HepG2 (cell line): ENCODE measurements around the gene EXO1. TPM values are rescaled to one million over a fixed set of nuclear protein-coding genes. Genes with fewer than 3 reads are reported as not detected.

Experiments
- CBX5 ChIP-seq: sonication (generic); formaldehyde crosslinking; IDR thresholded peaks from 2 replicates; pipeline ENCODE4 v1.4.0; 2020; ENCODE audit warnings: missing genetic modification reagents, borderline replicate concordance
- FOXO1 ChIP-seq: sonication (generic); formaldehyde crosslinking; IDR thresholded peaks from 2 replicates; pipeline ENCODE4 v1.4.0; 2020; ENCODE audit warnings: missing genetic modification reagents
- GFI1 ChIP-seq: sonication (generic); formaldehyde crosslinking; IDR thresholded peaks from 2 replicates; pipeline ENCODE4 v1.5.0; 2020; ENCODE audit warnings: missing genetic modification reagents, mild to moderate bottlenecking, borderline replicate concordance
- IRX3 ChIP-seq: sonication (generic); formaldehyde crosslinking; IDR thresholded peaks from 2 replicates; pipeline ENCODE4 v1.8.1; 2023; ENCODE audit warnings: mild to moderate bottlenecking, low read depth, missing genetic modification reagents, borderline replicate concordance
- NFATC3 ChIP-seq: sonication (generic); formaldehyde crosslinking; IDR thresholded peaks from 2 replicates; pipeline ENCODE4 v1.5.1; 2020; ENCODE audit warnings: mild to moderate bottlenecking, missing genetic modification reagents
- NONO ChIP-seq, 2 experiments: fragments of 450-650 bp in 1 of 2; sonication (generic) in 1 of 2; formaldehyde crosslinking in 1 of 2; IDR thresholded peaks in 1 of 2; conservative IDR thresholded peaks in 1 of 2; 2 replicates each; pipeline versions ENCODE4 v1.6.1 to v1.8.0; 2017 to 2022; ENCODE audit warnings: mild to moderate bottlenecking in 1 of 2, missing genetic modification reagents in 1 of 2, moderate library complexity in 1 of 2
- PRPF4 ChIP-seq: fragments of 200-400 bp; formaldehyde crosslinking; IDR thresholded peaks from 2 replicates; pipeline ENCODE4 v1.6.1; 2016; ENCODE audit warnings: low read length, low read depth; ENCODE audit not compliant: poor library complexity, severe bottlenecking
- REXO4 ChIP-seq: sonication (generic); formaldehyde crosslinking; IDR thresholded peaks from 2 replicates; pipeline ENCODE4 v1.8.0; 2022; ENCODE audit warnings: missing genetic modification reagents, mild to moderate bottlenecking, borderline replicate concordance
- RNF2 ChIP-seq: fragments of 450-650 bp; conservative IDR thresholded peaks from 2 replicates; pipeline ENCODE4 v1.6.1; 2016; ENCODE audit warnings: low read depth
- TIGD3 ChIP-seq: sonication (generic); formaldehyde crosslinking; IDR thresholded peaks from 2 replicates; pipeline ENCODE4 v1.5.1; 2020; ENCODE audit warnings: mild to moderate bottlenecking, missing genetic modification reagents, borderline replicate concordance
- USF2 ChIP-seq, 2 experiments: sonication (generic) in 1 of 2; formaldehyde crosslinking in 1 of 2; IDR thresholded peaks; 2 replicates each; pipeline versions ENCODE4 v1.5.1 to v1.6.1; 2011 to 2020; ENCODE audit warnings: borderline replicate concordance in 1 of 2, low read depth in 1 of 2, low read length in 1 of 2, mild to moderate bottlenecking in 1 of 2, missing genetic modification reagents in 1 of 2, moderate library complexity in 1 of 2
- ZFP37 ChIP-seq: sonication (generic); formaldehyde crosslinking; IDR thresholded peaks from 2 replicates; pipeline ENCODE4 v1.4.0; 2020; ENCODE audit warnings: missing genetic modification reagents, borderline replicate concordance
- ZMYM4 ChIP-seq: sonication (generic); formaldehyde crosslinking; IDR thresholded peaks from 2 replicates; pipeline ENCODE4 v1.8.1; 2023; ENCODE audit warnings: mild to moderate bottlenecking, missing genetic modification reagents
- ZNF276 ChIP-seq: sonication (generic); formaldehyde crosslinking; IDR thresholded peaks from 2 replicates; pipeline ENCODE4 v1.4.0; 2020; ENCODE audit warnings: mild to moderate bottlenecking, low read depth, missing genetic modification reagents
- ZNF557 ChIP-seq: sonication (generic); formaldehyde crosslinking; IDR thresholded peaks from 2 replicates; pipeline ENCODE4 v1.4.0; 2020; ENCODE audit warnings: missing genetic modification reagents
- ZNF580 ChIP-seq: IDR thresholded peaks from 2 replicates; pipeline ENCODE4 v1.6.1; 2016; ENCODE audit warnings: low read depth, borderline replicate concordance
- ZNF710 ChIP-seq: sonication (generic); formaldehyde crosslinking; IDR thresholded peaks from 2 replicates; pipeline ENCODE4 v1.5.0; 2020; ENCODE audit warnings: mild to moderate bottlenecking, missing genetic modification reagents, borderline replicate concordance
- ZNF720 ChIP-seq: sonication (generic); formaldehyde crosslinking; IDR thresholded peaks from 2 replicates; pipeline ENCODE4 v1.4.0; 2020; ENCODE audit warnings: missing genetic modification reagents
- ZNF780A ChIP-seq: sonication (generic); formaldehyde crosslinking; IDR thresholded peaks from 2 replicates; pipeline ENCODE4 v1.8.0; 2022; ENCODE audit warnings: mild to moderate bottlenecking, missing genetic modification reagents, moderate library complexity
- ZSCAN22 ChIP-seq: sonication (generic); formaldehyde crosslinking; IDR thresholded peaks from 2 replicates; pipeline ENCODE4 v1.4.0; 2020; ENCODE audit warnings: mild to moderate bottlenecking, missing genetic modification reagents
- polyA plus RNA-seq, 8 experiments: library from polyadenylated mRNA; depleted of rRNA in 3 of 8; stranded (reverse) in 7 of 8; unstranded in 1 of 8; fragments of >200 nt; fragmentation: Illumina TruSeq in 4 of 8; extraction: Trizol in 4 of 8; gene quantifications; 2 replicates each; pipeline versions ENCODE4 v1.2.1 to v1.2.3, GENCODE V29; 2011 to 2016; ENCODE audit warnings: low read depth in 4 of 8, missing spikeins in 1 of 8, mixed read lengths in 1 of 8; ENCODE audit not compliant: insufficient read depth in 1 of 8
- total RNA-seq, 5 experiments: library from RNA; depleted of rRNA; stranded (reverse); fragments of >200 nt; fragmentation: Illumina TruSeq; extraction: Trizol; gene quantifications; 2 replicates each; pipeline ENCODE4 v1.2.3, GENCODE V29; 2016; ENCODE audit warnings: low read depth in 1 of 5

Gene EXO1
- total and polyA plus RNA-seq, 2 of the 13 experiments (the other 11 are each of a cell fraction or from before 2014, with no cell fraction given) = 3.2 to 26.1 TPM

- TF ChIP-seq ZNF580 (no peak), ZNF720 (CRISPR knock-in tag) (no peak), FOXO1 (CRISPR knock-in tag) (peak; percentile 66; the same call in 1 of the 2 replicates), CBX5 (CRISPR knock-in tag) (no peak), TIGD3 (CRISPR knock-in tag) (no peak), ZMYM4 (CRISPR knock-in tag) (peak; percentile 27; the same call in 1 of the 2 replicates), GFI1 (CRISPR knock-in tag) (peak; percentile 55), ZNF710 (CRISPR knock-in tag) (peak; percentile 62; the same call in 1 of the 2 replicates), NFATC3 (CRISPR knock-in tag) (no peak), ZSCAN22 (no peak), NONO (IDR thresholded peaks at IDR 0.05) (no peak), NONO (CRISPR knock-in tag; conservative IDR thresholded peaks at IDR 0.05) (peak; percentile 81), ZNF780A (CRISPR knock-in tag) (peak; percentile 43; the same call in 1 of the 2 replicates), REXO4 (CRISPR knock-in tag) (no peak), ZNF276 (CRISPR knock-in tag) (no peak), IRX3 (CRISPR knock-in tag) (peak; percentile 79), USF2 (IDR thresholded peaks at IDR 0.05; ENCODE audit: low read depth, low read length) (no peak), USF2 (CRISPR knock-in tag; IDR thresholded peaks at IDR 0.05; ENCODE audit: borderline replicate concordance) (no peak), RNF2 (no peak), ZFP37 (CRISPR knock-in tag) (no peak), PRPF4 (no peak), ZNF557 (CRISPR knock-in tag) (0 out of 2 replicates have a peak, but pooled peaks have one; percentile 62)
These were observed at the start of gene EXO1 (continued) for GRCh38 chr1:241847796-241848685.
